ENCODE measurements around the gene UMODL1. TPM values are rescaled to one million over a fixed set of nuclear protein-coding genes. Genes with fewer than 3 reads are reported as not detected.

Gene UMODL1
- total and polyA plus RNA-seq, 2 donors = 1.4 to 1.7 TPM

- DNase-seq (ENCODE audit: low read depth in 6 of 9, low spot score in 9 of 9) = no peak
- 94% methylated on average over 6 of the region's 6 CpGs for WGBS
- H3K4me3 ChIP-seq (ENCODE audit: low read length in 2 of 2) = no peak overlapping the region
- H3K36me3 ChIP-seq (ENCODE audit: control insufficient read depth in 2 of 2, insufficient read depth in 2 of 2, low read length in 1 of 2) = no peaks in the 10 kb centered on the region
- H3K9me3 ChIP-seq (ENCODE audit: control insufficient read depth in 2 of 2, insufficient read depth in 1 of 2, low read length in 1 of 2) = no peaks in the 10 kb centered on the region
- peaks cover 0 to 24% of the 10 kb centered on the region in 2 donors for H3K4me1 ChIP-seq (ENCODE audit: control insufficient read depth in 2 of 2, insufficient read depth in 2 of 2, low read length in 2 of 2)
- H3K27ac ChIP-seq (ENCODE audit: low read depth in 1 of 2, low read length in 1 of 2) = no peak overlapping the region
- H3K27me3 ChIP-seq (ENCODE audit: control insufficient read depth in 2 of 2, insufficient read depth in 1 of 2, low read length in 1 of 2) = no peaks in the 10 kb centered on the region
These were observed 9.6 kb downstream of the UMODL1 start for GRCh38 chr21:42080788-42081083.

DNA sequence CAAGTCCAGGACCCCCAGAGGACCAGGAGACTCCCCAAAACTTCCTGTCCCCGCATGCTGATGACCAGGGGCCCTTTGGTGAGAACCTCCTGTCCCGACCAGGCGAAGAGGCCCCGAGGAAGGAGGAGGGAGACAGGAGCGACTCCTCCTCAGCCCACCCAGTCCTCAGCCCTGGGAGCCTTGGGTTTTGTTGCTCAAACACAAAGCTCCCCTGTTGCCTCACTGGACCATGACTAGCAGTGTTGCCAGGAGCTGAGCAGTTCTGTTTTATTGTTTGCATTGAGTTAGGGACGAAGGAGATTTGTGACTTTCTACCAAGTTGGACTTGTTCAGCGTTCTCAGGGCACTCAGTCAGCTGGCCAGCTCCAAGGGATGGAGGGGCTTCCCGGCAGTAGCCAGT lies 10.0 kb downstream of the UMODL1 start:
- Histone ChIP-seq H3K4me1 (ENCODE audit: control insufficient read depth in 2 of 2, insufficient read depth in 2 of 2, low read length in 2 of 2) (peaks cover 0 to 23% of the 10 kb centered on the region in 2 donors), H3K9me3 (ENCODE audit: control insufficient read depth in 2 of 2, insufficient read depth in 1 of 2, low read length in 1 of 2) (no peaks in the 10 kb centered on the region), H3K4me3 (ENCODE audit: low read length in 2 of 2) (no peak overlapping the region), H3K27ac (ENCODE audit: low read depth in 1 of 2, low read length in 1 of 2) (no peak overlapping the region), H3K36me3 (ENCODE audit: control insufficient read depth in 2 of 2, insufficient read depth in 2 of 2, low read length in 1 of 2) (no peaks in the 10 kb centered on the region), H3K27me3 (ENCODE audit: control insufficient read depth in 2 of 2, insufficient read depth in 1 of 2, low read length in 1 of 2) (no peaks in the 10 kb centered on the region)
- DNase-seq (ENCODE audit: low read depth in 6 of 9, low spot score in 9 of 9) = no peak
- WGBS = 89% methylated on average over 8 of the region's 8 CpGs

- Histone ChIP-seq H3K4me3 (ENCODE audit: low read length in 2 of 2) (no peak overlapping the region), H3K36me3 (ENCODE audit: control insufficient read depth in 2 of 2, insufficient read depth in 2 of 2, low read length in 1 of 2) (no peaks in the 10 kb centered on the region), H3K27ac (ENCODE audit: low read depth in 1 of 2, low read length in 1 of 2) (no peak overlapping the region), H3K9me3 (ENCODE audit: control insufficient read depth in 2 of 2, insufficient read depth in 1 of 2, low read length in 1 of 2) (no peaks in the 10 kb centered on the region), H3K27me3 (ENCODE audit: control insufficient read depth in 2 of 2, insufficient read depth in 1 of 2, low read length in 1 of 2) (no peaks in the 10 kb centered on the region), H3K4me1 (ENCODE audit: control insufficient read depth in 2 of 2, insufficient read depth in 2 of 2, low read length in 2 of 2) (peaks cover 0 to 23% of the 10 kb centered on the region in 2 donors)
- no peak for DNase-seq (ENCODE audit: low read depth in 6 of 9, low spot score in 9 of 9)
- 97% methylated on average over 18 of the region's 18 CpGs for WGBS
These were observed 10.8 kb downstream of the UMODL1 start for GRCh38 chr21:42081931-42082381.

- WGBS = 95% methylated on average over 22 of the region's 22 CpGs
- DNase-seq (ENCODE audit: low read depth in 6 of 9, low spot score in 9 of 9) = no peak
- H3K27ac ChIP-seq (ENCODE audit: low read depth in 1 of 2, low read length in 1 of 2) = no peak overlapping the region
- no peaks in the 10 kb centered on the region for H3K9me3 ChIP-seq (ENCODE audit: control insufficient read depth in 2 of 2, insufficient read depth in 1 of 2, low read length in 1 of 2)
- H3K4me1 ChIP-seq (ENCODE audit: control insufficient read depth in 2 of 2, insufficient read depth in 2 of 2, low read length in 2 of 2) = peaks cover 0 to 27% of the 10 kb centered on the region in 2 donors
- H3K36me3 ChIP-seq (ENCODE audit: control insufficient read depth in 2 of 2, insufficient read depth in 2 of 2, low read length in 1 of 2) = no peaks in the 10 kb centered on the region
- H3K4me3 ChIP-seq (ENCODE audit: low read length in 2 of 2) = no peak overlapping the region
- H3K27me3 ChIP-seq (ENCODE audit: control insufficient read depth in 2 of 2, insufficient read depth in 1 of 2, low read length in 1 of 2) = no peaks in the 10 kb centered on the region
These were observed 11.6 kb downstream of the UMODL1 start for GRCh38 chr21:42082501-42083360.

- DNase-seq (ENCODE audit: low read depth in 6 of 9, low spot score in 9 of 9) = no peak
- Histone ChIP-seq H3K9me3 (ENCODE audit: control insufficient read depth in 2 of 2, insufficient read depth in 1 of 2, low read length in 1 of 2) (no peaks in the 10 kb centered on the region), H3K4me3 (ENCODE audit: low read length in 2 of 2) (no peak overlapping the region), H3K27ac (ENCODE audit: low read depth in 1 of 2, low read length in 1 of 2) (no peak overlapping the region), H3K4me1 (ENCODE audit: control insufficient read depth in 2 of 2, insufficient read depth in 2 of 2, low read length in 2 of 2) (peaks cover 0 to 31% of the 10 kb centered on the region in 2 donors), H3K27me3 (ENCODE audit: control insufficient read depth in 2 of 2, insufficient read depth in 1 of 2, low read length in 1 of 2) (no peaks in the 10 kb centered on the region), H3K36me3 (ENCODE audit: control insufficient read depth in 2 of 2, insufficient read depth in 2 of 2, low read length in 1 of 2) (no peaks in the 10 kb centered on the region)
- WGBS = 94% methylated on average over 6 of the region's 6 CpGs
These were observed 12.2 kb downstream of the UMODL1 start for GRCh38 chr21:42083361-42083690.

DNA sequence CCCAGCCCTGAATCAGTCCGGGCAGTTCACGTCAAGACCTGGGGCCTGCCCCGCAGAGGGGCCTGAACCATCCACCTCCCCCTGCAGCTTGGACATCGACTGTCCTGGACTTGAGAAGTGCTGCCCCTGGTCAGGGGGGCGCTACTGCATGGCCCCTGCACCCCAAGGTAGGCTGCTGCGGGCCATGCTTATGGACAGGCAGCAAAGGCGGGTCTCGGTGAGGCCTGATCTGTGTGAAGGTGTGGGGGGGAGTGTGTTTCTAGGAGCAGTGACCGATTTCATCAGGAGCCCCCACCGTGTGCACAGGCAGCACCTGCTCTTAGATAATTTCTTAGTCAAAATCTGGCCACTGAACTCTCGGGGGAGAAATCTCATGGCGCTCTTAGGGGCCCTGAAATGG lies 13.0 kb downstream of the UMODL1 start:
- H3K4me1 ChIP-seq (ENCODE audit: control insufficient read depth in 2 of 2, insufficient read depth in 2 of 2, low read length in 2 of 2) = peaks cover 0 to 38% of the 10 kb centered on the region in 2 donors
- H3K9me3 ChIP-seq (ENCODE audit: control insufficient read depth in 2 of 2, insufficient read depth in 1 of 2, low read length in 1 of 2) = no peaks in the 10 kb centered on the region
- no peaks in the 10 kb centered on the region for H3K27me3 ChIP-seq (ENCODE audit: control insufficient read depth in 2 of 2, insufficient read depth in 1 of 2, low read length in 1 of 2)
- DNase-seq (ENCODE audit: low read depth in 6 of 9, low spot score in 9 of 9) = no peak
- no peak overlapping the region for H3K27ac ChIP-seq (ENCODE audit: low read depth in 1 of 2, low read length in 1 of 2)
- H3K4me3 ChIP-seq (ENCODE audit: low read length in 2 of 2) = no peak overlapping the region
- no peaks in the 10 kb centered on the region for H3K36me3 ChIP-seq (ENCODE audit: control insufficient read depth in 2 of 2, insufficient read depth in 2 of 2, low read length in 1 of 2)
- 96% methylated on average over 12 of the region's 12 CpGs for WGBS

- Histone ChIP-seq H3K9me3 (ENCODE audit: control insufficient read depth in 2 of 2, insufficient read depth in 1 of 2, low read length in 1 of 2) (no peaks in the 10 kb centered on the region), H3K36me3 (ENCODE audit: control insufficient read depth in 2 of 2, insufficient read depth in 2 of 2, low read length in 1 of 2) (no peaks in the 10 kb centered on the region), H3K27ac (ENCODE audit: low read depth in 1 of 2, low read length in 1 of 2) (no peak overlapping the region), H3K4me3 (ENCODE audit: low read length in 2 of 2) (no peak overlapping the region), H3K27me3 (ENCODE audit: control insufficient read depth in 2 of 2, insufficient read depth in 1 of 2, low read length in 1 of 2) (no peaks in the 10 kb centered on the region), H3K4me1 (ENCODE audit: control insufficient read depth in 2 of 2, insufficient read depth in 2 of 2, low read length in 2 of 2) (peaks cover 0 to 47% of the 10 kb centered on the region in 2 donors)
- DNase-seq (ENCODE audit: low read depth in 6 of 9, low spot score in 9 of 9) = no peak
- WGBS = 90% methylated on average over 16 of the region's 16 CpGs
These were observed 14.3 kb downstream of the UMODL1 start for GRCh38 chr21:42085246-42086077.

- Histone ChIP-seq H3K9me3 (ENCODE audit: control insufficient read depth in 2 of 2, insufficient read depth in 1 of 2, low read length in 1 of 2) (no peaks in the 10 kb centered on the region), H3K4me1 (ENCODE audit: control insufficient read depth in 2 of 2, insufficient read depth in 2 of 2, low read length in 2 of 2) (peaks cover 0 to 44% of the 10 kb centered on the region in 2 donors), H3K4me3 (ENCODE audit: low read length in 2 of 2) (no peak overlapping the region), H3K27me3 (ENCODE audit: control insufficient read depth in 2 of 2, insufficient read depth in 1 of 2, low read length in 1 of 2) (no peaks in the 10 kb centered on the region), H3K36me3 (ENCODE audit: control insufficient read depth in 2 of 2, insufficient read depth in 2 of 2, low read length in 1 of 2) (no peaks in the 10 kb centered on the region), H3K27ac (ENCODE audit: low read depth in 1 of 2, low read length in 1 of 2) (no peak overlapping the region)
- DNase-seq (ENCODE audit: low read depth in 6 of 9, low spot score in 9 of 9) = peak in 1 of 9 donors; percentile 48
- 74% methylated on average over 7 of the region's 7 CpGs for WGBS
These were observed 15.9 kb downstream of the UMODL1 start for GRCh38 chr21:42086969-42087368.

GRCh38 chr21:42088148-42088547 lies 17.0 kb downstream of the UMODL1 start:
- Histone ChIP-seq H3K36me3 (ENCODE audit: control insufficient read depth in 2 of 2, insufficient read depth in 2 of 2, low read length in 1 of 2) (no peaks in the 10 kb centered on the region), H3K4me3 (ENCODE audit: low read length in 2 of 2) (no peak overlapping the region), H3K27ac (ENCODE audit: low read depth in 1 of 2, low read length in 1 of 2) (no peak overlapping the region), H3K9me3 (ENCODE audit: control insufficient read depth in 2 of 2, insufficient read depth in 1 of 2, low read length in 1 of 2) (no peaks in the 10 kb centered on the region), H3K4me1 (ENCODE audit: control insufficient read depth in 2 of 2, insufficient read depth in 2 of 2, low read length in 2 of 2) (peaks cover 0 to 44% of the 10 kb centered on the region in 2 donors), H3K27me3 (ENCODE audit: control insufficient read depth in 2 of 2, insufficient read depth in 1 of 2, low read length in 1 of 2) (no peaks in the 10 kb centered on the region)
- DNase-seq (ENCODE audit: low read depth in 6 of 9, low spot score in 9 of 9) = no peak
- WGBS = 95% methylated on average over 14 of the region's 14 CpGs
